DLD1 (cell line): Measurements from ENCODE around the gene LTBP1.
"Not testable (repeated sequence)": the region's sequence is repeated elsewhere in the genome, so short reads cannot be mapped to it uniquely, and the experiment has no call there.

Source experiments
- in situ Hi-C: cut with HindIII; loops from 2 replicates; pipeline ENCODE4 v1.10.0; 2017; ENCODE audit warnings: low sequenced_read_pairs

Gene LTBP1

DNA sequence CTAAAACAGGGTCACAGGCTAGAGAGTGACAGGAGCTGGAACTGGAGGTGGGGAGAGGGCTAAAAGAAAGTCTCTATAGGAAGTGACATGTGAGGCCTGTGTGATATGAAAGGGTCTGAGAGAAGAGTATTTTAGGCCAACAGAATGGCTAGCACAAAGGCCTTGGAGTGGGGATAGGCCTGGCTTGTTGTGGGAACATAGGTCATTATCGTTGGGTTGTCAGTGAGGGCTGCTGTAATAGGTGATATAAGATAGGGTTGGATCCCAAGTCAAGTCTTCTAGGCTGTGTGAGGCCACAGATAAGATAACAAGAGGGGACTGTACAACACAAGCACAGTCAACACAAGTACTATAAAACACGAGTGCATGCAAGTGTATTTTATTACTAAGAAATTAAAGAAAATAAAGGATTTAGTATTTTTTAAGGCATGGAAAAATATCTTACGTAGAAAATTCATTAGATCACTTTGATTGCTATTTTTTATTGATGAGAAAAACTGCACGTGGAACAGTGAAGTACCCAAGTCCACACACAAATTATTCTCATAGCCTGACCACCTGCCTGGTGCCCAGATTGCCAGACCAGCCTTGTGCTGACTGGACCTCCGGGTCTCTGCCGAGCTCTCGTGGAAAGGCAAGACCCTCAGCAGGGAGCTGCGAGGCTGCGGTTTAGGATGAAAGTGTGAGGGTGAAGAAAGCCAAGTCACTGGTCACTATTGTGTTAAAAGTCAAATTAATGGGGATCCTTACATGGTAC is 14.1 kb downstream of the LTBP1 start:
- in situ Hi-C loops = no loop called here

DNA sequence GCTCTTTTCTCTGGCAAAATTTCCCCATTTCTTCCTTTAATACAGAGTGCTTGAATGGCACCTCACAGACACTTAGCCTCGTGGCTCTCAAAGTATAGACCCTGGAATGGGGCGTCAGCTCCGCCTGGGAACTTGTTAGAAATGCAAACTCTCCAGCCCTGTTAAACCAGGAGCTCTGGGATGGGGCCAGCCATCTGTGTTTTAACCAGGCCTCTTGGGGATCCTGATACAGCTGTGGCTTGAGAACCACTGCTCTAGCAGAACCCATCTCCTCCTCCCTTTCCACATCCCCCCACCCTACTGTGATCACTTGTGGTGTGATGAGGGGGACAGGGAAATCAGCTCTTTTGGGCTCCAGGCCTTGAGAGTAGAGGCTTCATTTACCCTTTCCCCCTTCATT is 15.9 kb downstream of the LTBP1 start:
- in situ Hi-C loops = no loop called here

DNA sequence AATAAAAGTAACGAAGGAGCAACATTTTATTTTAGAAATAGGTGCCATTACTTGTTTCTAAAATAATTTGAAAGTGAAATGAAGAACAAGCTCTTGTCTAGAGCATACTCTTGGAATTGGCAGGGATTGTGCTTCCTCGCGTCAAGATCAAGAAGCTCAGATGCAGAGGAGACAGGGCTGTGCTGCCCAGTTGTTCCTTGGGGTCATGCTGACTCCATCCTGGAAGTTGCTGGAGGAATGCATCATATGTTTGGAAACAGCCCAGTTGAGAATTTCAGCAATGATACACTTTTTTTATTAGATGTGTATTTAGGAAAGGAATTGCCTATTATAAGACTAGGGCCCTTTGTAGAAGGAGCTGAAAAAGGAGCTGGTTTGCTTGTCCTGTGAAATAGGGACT is 17.2 kb downstream of the LTBP1 start:
- in situ Hi-C loops = no loop called here

DNA sequence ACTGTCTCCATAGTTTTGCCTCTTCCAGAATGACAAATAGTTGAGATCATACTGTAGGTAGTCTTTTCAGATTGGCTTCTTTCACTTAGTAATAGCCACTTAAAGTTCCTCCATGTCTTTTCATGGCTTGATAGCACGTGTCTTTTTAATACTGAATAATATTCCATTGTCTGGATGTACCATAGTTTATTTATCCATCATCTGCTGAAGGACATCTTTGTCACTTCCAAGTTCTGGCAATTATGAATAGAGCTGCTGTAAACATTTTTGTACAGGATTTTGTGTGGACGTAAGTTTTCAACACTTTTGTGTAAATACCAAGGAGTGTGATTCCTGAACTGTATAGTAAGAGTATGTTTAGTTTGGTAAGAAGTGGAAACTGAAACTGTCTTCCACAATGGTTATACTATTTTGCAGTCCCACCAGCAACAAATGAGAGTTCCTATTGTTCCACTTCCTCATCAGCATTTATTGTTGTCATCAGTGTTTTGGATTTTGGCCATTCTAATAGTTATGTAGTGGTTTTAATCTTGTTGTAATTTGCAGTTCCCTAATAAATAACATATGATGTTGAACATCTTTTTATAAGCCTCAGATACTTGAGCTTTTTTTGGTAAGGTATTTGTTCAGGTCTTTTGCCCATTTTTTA is 18.9 kb downstream of the LTBP1 start:
- in situ Hi-C loops = no loop called here

DNA sequence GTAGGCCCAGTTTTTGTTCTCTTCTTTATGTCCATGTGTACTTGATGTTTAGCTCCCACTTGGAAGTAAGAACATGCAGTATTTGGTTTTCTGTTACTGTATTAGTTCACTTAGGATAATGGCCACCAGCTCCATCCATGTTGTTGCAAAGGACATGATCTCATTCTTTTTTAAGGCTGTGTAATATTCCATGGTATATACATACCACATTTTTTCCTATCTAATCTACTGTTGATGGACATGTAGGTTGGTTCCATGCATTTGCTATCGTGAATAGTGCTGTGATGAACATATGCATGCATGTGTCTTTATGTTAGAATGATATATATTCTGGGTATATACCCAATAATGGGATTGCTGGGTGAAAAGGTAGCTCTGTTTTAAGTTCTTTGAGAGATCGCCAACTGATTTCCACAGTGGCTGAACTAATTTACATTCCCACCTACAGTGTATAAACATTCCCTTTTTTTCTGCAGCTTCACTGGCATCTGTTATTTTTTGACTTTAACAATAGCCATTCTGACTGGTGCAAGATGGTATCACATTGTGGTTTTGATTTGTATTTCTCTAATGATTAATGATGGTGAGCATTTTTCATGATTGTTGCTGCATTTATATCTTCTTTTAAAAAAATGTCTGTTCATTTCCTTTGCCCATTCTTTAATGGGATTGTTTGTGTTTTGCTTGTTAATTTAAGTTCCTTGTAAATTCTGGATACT is 22.9 kb downstream of the LTBP1 start:
- in situ Hi-C loops = no loop called here

DNA sequence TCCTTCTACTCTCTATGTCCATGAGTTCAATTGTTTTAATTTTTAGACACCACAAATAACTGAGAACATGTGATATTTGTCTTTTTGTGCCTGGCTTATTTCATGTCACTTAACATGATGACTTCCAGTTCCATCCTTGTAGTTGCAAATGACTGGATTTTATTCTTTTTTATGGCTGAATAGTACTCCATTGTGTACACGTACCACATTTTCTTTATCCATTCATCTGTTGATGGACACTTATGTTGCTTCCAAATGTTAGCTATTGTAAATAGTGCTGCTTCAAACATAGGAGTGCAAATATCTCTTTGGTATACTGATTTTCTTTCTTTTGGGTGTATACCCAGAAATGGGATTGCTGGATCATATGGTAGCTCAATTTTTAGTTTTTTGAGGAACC is 27.0 kb downstream of the LTBP1 start:
- in situ Hi-C loops = not testable (repeated sequence)

DNA sequence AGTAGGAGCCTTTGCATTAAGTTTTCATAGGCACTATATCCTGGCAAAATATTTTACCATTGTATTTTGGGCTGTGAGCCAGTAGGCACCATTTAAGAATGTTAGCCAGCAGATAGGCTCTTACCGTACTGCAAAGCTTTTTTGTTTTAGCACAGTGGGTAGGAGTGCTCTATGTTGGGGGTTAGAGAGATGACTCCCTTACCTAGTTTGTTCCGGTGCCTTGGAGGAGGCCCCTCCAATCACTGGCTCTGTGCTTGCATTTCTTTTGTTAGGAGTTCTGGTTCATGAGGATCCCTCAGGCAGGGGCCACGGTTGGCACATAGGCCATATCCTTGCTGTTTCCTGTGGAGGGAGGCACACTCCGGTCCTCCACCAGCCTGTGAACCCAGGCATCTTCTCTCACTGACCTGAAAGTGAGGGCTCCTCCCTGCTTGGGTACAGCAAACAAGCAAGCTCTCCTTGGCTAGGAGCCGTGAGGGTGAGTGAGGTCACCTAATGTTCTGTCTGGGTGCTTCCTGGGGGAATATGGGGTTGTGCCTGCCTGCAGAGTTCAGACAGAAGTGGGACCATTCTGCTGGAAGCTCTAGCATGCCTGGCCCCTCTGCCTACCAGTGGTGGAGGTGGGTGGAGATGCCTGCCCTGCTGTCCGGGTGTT is 29.8 kb downstream of the LTBP1 start:
- in situ Hi-C loops = no loop called here

DNA sequence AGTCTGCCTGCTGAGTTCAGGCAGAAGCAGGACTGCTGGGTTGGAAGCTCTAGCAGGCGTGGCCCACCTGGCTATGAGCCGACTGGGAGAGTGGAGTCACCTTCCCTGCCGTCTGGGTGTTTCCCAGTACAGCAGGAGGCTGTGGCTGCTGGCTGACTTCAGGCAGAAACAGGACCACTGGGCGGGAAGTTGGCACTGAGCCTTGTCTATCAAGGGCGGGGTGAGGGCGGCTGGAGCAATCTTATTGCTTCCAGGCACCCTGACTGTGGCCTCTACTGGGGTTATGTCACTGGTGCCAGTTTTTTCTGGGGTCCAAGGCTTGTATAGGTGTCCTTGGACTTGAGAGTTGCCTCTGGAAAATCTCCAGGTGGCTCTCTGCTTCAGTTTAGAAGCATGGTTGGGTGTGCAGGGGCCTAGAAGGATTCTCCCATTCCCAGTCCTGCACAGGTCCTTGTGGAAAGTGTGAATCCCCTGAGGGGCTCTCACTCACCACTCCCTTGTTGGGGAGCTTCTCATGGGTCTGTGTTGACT is 30.5 kb downstream of the LTBP1 start:
- in situ Hi-C loops = no loop called here

DNA sequence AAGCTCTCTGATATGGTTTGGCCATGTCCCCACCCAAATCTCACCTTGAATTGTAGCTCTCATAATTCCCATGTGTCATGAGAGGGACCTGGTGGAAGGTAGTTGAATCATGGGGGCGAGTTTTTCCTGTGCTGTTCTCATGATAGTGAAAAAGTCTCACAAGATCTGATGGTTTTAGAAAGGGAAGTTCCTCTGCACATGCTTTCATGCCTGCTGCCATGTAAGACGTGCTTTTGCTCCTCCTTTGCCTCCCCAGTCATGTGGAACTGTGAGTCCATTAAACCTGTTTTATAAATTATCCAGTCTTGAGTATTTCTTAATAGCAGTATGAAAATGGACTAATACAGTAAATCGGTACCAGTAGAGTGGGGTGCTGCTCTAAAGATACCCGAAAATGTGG is 34.9 kb downstream of the LTBP1 start:
- in situ Hi-C loops = no loop called here

DNA sequence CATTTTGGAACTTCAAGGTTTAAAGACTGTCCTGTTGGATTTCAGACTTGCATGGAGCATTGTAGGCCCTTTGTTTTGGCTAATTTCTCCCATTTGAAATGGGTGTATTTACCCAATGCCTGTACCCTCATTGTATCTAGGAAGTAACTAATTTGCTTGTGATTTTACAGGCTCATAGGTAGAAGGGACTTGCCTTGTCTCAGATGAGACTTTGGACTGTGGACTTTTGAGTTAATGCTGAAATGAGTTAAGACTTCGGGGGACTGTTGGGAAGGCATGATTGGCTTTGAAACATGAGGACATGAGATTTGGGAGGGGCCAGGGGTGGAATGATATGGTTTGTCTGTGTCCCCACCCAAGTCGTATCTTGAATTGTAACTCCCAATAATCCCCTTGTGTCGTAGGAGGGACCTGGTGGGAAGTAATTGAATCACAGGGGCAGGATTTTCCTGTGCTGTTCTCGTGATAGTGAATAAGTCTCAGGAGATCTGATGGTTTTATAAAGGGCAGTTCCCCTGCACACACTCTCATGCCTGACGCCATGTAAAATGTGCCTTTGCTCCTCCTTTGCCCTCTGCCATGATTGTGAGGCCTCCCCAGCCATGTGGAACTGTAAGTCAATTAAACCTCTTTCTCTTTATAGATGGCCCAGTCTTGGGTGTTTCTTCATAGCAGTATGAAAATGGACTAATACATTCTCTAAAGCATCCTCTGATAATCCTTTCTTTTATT is 36.6 kb downstream of the LTBP1 start:
- in situ Hi-C loops = not testable (repeated sequence)

DNA sequence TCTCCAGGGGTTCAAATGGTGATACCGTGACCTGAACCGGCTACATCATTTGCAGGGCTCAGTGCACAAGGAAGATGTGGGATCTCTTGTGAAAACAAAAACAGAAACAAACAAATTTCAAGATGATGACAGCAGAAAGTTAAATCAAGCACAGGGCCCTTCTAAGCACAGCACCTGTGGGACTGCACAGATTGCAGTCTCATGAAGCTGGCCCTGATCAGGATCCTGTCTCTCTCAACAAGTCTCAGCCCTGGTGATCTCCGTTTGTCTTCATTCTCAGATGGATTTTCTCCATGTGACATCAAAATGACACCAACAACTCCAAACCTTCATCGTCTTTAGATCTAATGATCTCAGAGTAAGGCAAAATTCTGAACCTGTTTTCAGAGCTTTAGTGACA is 39.7 kb downstream of the LTBP1 start:
- in situ Hi-C loops = no loop called here

DNA sequence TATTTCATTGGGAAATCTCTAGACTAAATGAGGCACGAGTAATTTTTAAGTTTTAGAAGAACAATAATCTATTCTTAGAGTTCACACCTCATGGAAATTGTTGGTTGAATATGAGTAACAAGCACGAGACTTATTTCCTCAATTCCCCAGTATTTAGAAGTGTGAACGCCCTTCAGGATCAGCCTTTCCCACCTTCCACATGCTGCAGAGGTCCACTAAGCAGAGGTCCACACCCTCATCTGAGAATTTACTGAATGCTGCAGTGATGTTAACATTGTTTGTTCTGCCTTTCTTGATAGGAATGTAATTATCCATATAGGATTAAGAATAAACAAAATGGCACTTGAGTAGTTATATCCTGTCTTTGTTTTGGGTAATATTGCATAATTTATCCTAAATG is 41.8 kb downstream of the LTBP1 start:
- in situ Hi-C loops = no loop called here

DNA sequence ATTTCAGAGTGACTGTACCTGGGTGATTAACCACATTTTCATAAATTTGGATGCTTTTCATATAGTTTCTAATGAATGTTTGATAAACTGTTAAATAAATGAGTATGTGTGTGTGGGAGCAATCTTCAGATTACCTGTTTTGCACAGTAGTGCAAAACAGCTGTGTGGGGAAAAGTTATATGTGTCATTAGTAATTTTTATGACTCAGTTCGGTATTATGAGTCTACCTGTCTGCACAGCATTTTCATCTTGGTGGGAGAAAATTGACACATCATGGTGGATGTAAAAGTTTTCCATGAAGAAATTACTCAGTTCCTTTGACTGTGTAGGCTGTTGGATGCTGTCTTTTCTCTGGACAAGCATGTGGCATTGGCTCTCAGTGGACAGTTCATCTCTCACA is 43.8 kb downstream of the LTBP1 start:
- in situ Hi-C loops = no loop called here

DNA sequence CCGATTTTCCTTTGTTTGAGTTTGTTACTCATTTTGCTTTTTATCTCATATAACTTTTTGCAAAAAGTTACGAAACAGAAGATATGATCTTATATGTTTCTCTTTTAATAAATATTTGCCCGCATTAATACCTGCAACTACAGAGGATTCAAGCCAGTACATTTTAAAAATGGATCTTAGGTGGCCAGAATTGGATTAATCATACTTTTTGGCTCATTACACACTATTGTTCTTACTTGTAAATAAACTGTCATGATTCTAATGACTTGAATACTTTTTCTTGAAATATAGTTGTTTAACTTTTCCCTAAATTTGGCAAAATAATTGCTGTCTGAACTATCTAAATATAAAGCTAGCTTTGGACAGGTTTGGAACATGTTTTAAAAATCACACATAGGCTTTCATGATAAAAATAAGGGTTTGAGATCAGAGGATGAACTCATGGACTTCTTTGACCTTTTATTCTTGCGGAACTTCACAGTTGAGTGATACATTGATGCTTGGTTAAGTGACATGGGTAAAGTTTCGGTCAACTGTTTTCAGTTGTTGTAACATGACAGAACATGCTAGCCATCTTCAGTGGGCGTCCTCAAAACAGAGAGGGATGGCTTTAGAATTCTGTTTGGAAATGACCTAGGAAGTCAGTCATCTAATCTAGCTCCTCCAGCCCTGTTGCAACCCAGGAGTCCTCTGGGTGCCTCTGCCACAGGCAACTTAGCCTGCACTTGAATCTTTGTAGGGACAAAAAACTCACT is 44.5 kb downstream of the LTBP1 start:
- in situ Hi-C loops = no loop called here

DNA sequence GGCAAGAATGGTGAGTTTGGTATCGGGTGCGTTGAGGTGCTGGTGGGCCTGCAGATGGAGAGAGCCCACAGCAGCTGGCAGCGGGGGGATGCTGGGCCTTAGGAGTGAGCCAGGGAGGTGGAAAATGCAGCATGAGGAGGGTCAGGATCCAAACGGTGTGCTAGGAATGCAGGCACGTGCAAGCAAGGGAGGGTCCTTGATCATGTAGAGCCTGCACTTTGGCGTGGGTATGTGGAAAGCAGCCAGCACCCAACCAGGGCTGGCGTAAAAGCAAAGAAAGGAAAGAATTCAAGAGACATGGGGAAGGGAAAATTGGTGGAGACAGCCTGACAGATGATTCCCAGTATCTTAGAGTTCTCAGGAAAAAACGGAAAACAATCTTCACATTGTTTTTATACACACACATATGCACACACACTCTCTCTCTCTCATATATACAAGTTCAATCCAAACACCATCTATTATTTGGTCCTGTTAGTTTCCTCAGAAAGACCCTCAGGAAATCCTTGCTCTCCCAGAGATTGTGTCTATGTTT is 46.3 kb downstream of the LTBP1 start:
- in situ Hi-C loops = no loop called here

DNA sequence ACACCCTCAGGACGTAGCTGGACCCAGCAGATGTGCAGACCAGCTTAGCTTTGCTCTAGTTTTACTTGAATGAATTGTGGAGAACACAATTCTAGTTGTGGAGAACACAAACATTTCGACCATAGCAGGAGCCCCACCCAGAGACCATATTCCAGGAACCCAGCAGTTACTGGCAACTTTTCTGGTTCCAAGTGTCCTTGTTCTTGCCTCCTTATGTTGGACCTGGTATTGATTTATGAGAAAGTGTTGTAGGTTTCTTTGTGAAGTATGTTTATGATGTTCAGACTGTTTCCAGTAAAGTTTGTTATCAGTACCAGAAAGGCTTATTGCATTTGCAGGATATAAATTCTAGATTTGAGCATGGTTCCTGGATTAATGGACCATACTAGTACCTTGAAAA is 51.0 kb downstream of the LTBP1 start:
- in situ Hi-C loops = no loop called here

DNA sequence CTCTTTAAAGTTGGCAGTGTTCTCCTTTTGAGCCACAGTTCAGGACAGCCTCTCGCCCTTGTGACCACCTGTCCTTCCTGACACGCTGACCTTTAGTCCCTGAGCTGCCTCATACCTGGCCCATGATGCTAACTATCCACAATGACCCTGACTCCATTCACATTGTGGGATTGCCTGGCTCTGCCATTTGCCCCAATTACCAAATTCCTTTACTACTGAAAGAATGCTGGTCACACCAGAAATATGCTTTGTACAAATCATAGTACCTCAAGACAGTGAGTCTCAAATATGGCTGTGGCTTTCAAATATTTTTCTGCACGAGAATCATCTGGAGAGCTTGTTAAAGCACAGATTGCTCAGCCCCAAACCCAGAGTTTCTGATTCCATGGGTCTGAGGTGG is 54.2 kb downstream of the LTBP1 start:
- in situ Hi-C loops = loop anchor here (10.0 kb wide), 1 partner anchor 374 kb away; no protein-coding TSS in a partner anchor

DNA sequence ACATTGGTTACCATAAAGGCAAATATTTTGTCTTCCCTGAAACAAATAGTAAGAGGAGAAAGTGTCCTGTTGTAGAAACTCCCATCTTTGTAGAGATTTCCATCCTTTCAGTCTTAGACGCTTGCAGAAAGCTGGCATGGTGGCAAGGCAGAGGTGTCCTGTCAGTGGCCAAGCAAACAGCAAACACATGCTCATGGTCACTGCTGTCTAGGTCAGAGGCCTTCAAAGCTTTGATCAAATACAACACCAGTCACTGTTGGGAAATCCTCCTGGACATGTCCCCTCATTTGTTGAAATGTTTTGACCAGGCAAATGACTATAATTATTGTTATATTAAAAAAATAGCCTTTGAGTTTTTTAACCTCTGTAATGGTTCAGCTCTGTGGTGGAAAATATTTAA is 55.1 kb downstream of the LTBP1 start:
- in situ Hi-C loops = loop anchor here (10.0 kb wide), 1 partner anchor 373 kb away; no protein-coding TSS in a partner anchor

DNA sequence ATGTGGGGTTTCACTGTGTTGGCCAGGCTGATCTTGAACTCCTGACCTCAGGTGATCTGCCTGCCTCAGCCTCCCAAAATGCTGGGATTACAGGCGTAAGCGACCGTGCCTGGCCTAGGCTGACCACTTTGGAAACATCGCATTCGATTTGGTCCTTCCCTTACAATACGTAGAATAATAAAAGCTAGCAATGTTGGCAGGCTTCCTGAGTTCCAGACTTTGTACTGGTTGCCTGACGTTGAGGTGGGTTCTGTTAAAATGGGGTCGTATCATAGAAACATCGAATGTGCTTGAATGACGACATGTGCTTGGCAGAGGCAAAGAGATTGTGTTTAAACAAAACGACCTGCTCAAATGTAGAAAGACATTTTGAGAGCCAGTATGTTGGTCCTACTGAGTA is 56.1 kb downstream of the LTBP1 start:
- in situ Hi-C loops = loop anchor here (10.0 kb wide), 1 partner anchor 372 kb away; no protein-coding TSS in a partner anchor
